ENCODE data around the gene PKHD1. TPM values are rescaled to one million over a fixed set of nuclear protein-coding genes. Genes with fewer than 3 reads are reported as not detected.

PKHD1 gene
- total and polyA plus RNA-seq, 2 of the 8 experiments (the other 6 are each of a cell fraction or from before 2014, with no cell fraction given): 0.06 to 0.09 TPM

DNA sequence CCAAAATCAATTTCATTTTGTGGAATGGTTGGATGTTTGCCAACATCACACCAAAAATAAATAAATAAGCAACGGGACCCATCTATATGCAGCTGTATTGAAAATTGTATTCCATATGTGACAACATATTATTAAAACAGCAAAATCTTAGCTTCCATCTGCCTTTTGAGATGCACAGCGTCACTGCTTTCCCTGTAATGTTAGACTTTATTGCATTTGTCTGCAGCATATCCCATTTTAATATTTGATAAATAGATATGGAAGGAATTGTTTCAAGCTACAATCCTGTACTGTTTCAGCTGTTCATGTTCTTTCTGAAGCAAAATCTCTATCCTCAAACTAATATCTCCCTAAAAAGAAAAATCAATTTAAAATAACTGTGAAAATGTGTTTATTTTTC is 509.1 kb downstream of the PKHD1 start (continued):
- no peak for TF ChIP-seq POLR2AphosphoS5 (IDR thresholded peaks at IDR 0.05; ENCODE audit: low read depth, low read length)
- no peak for TF ChIP-seq MAFK (IDR thresholded peaks at IDR 0.05; ENCODE audit: low read depth, low read length)
- no peak for TF ChIP-seq CHD2 (IDR thresholded peaks at IDR 0.05; ENCODE audit: low read length)

Data from H1 (cell line).